SK-N-MC (cell line): ENCODE measurements around the gene PRKAR1B.
"Not testable (repeated sequence)": the region's sequence is repeated elsewhere in the genome, so short reads cannot be mapped to it uniquely, and the experiment has no call there.

Experiments used
- DNase-seq: peaks from one replicate; pipeline ENCODE4 v3.0.0-alpha.2; 2011; ENCODE audit warnings: low read depth, low spot score
- H3K27ac ChIP-seq: fragments of 200-600 bp; sonication (generic); 2 replicates; pipeline ENCODE4 v1.5.1; 2016; ENCODE audit warnings: mixed run types
- H3K36me3 ChIP-seq: fragments of 200-600 bp; sonication (generic); 2 replicates; pipeline ENCODE4 v1.6.1; 2017; ENCODE audit warnings: antibody characterized with exemption, low read length, mixed read lengths; ENCODE audit not compliant: insufficient read depth
- H3K4me3 ChIP-seq: fragments of 200-600 bp; sonication (generic); 2 replicates; pipeline ENCODE4 v1.5.1; 2016
- H3K9ac ChIP-seq: fragments of 200-600 bp; sonication (generic); 2 replicates; pipeline ENCODE4 v1.8.0; 2017; ENCODE audit warnings: mixed run types, mixed read lengths; ENCODE audit not compliant: insufficient read length
- H3K9me3 ChIP-seq: fragments of 200-600 bp; sonication (generic); 2 replicates; pipeline ENCODE4 v1.6.1; 2017; ENCODE audit warnings: low read depth, mild to moderate bottlenecking, antibody characterized with exemption, low read length, moderate library complexity, mixed read lengths
- EZH2 ChIP-seq: fragments of 200-600 bp; sonication (generic); IDR thresholded peaks from one replicate; pipeline ENCODE4 v1.6.1; 2017; ENCODE audit warnings: antibody characterized with exemption
- FOXP2 ChIP-seq: optimal IDR thresholded peaks from 2 replicates; pipeline ENCODE3; 2011; ENCODE audit warnings: mild to moderate bottlenecking, moderate library complexity; ENCODE audit not compliant: insufficient read depth; ENCODE audit errors: extremely low read length, control extremely low read depth
- POLR2AphosphoS5 ChIP-seq: IDR thresholded peaks from 2 replicates; pipeline ENCODE4 v1.6.1; 2012; ENCODE audit warnings: mild to moderate bottlenecking, low read depth, low read length, borderline replicate concordance

The PRKAR1B gene

DNA sequence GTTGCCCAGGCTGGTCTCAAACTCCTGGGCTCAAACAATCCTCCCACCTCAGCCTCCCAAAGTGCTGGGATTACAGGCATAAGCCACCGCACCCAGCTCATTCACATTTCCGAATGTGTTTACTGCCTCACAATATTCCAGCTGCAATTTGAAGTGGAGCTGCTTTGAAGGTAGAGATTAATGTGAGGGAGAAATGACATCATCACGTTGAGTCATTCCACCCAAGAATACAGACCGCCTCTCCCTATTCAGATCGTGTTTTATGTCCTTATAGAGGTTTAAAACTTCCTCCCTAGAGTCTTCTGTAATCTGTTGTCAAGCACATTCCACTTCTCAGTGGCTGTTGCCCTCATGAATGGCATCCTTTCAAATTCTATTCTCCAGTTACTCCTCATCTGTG lies 107.0 kb downstream of the PRKAR1B start:
- H3K4me3 ChIP-seq, result no peak overlapping the region
- no peak overlapping the region for H3K9ac ChIP-seq
- TF ChIP-seq FOXP2 (no peak), POLR2AphosphoS5 (no peak), EZH2 (no peak)
- no peaks in the 10 kb centered on the region for H3K36me3 ChIP-seq
- H3K27ac ChIP-seq, result no peak overlapping the region
- no peaks in the 10 kb centered on the region for H3K9me3 ChIP-seq
- DNase-seq, result no peak

DNA sequence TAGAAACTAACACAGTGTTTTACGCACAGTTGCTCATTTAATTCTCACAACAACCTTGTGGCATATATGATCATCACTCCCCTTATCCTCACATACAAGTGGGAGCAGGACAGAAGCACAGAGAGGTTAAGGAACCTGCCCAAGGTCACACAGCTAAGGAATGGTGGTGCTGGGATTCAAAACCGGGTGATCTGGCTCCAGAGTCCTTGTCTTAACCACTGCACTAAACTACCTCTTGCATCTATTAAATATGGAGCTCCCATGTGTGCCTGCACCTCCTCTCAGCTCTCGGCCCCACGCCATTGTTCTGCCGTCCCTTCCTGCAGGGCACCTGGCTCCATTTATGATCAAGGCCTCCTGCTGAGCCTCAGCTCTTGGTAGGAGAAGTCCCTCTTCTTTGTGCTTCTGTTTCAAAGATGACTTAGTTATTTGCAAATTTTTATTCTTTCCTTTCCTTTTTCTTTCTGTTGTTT lies 107.7 kb downstream of the PRKAR1B start:
- no peaks in the 10 kb centered on the region for H3K9me3 ChIP-seq

DNA sequence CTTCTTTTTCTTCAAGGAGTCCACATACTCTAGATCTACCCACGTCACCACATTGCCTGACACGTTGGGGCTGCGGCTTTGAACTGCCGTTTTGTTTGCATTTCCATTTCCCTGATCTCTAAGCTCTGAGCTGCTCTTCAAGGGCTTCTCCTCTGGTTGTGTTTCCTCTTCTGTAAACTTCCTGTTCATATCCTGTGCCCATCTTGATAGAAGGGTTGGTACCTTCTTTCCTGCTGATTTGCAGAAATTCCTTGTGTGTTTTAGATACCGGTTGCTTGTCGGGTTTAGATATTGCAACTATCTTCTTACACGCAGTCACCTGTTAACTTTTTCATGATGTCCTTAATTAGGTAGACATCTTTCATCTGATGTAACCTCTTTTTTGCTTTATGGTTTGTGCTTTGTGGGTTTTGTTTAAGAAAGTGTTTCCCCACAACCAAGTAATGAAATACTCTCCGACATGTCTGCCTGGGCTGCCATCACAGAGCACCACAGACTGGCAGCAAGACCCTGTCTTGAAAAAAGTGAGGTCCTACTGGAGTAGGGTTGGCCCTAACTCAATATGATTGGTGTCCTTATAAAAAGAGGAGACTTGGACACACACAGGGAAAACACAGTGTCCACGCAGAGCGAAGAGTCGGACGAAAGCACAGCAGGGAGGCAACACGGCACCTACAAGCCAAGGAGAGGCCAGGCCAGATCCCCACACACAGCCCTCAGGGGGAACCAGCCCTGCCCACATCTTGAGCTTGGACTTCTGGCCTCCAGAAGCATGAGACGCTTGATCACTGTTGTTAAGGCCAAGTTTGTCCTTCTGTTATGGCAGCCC lies 108.3 kb downstream of the PRKAR1B start:
- no peak overlapping the region for H3K4me3 ChIP-seq
- H3K27ac ChIP-seq, result no peak overlapping the region
- H3K36me3 ChIP-seq, result no peaks in the 10 kb centered on the region
- no peaks in the 10 kb centered on the region for H3K9me3 ChIP-seq
- no peak overlapping the region for H3K9ac ChIP-seq
- DNase-seq, result no peak
- TF ChIP-seq FOXP2 (no peak), EZH2 (no peak)

More for the DNA sequence above, 107.7 kb downstream of the PRKAR1B start:
- no peak for DNase-seq
- no peaks in the 10 kb centered on the region for H3K36me3 ChIP-seq
- no peak overlapping the region for H3K9ac ChIP-seq
- no peak overlapping the region for H3K27ac ChIP-seq
- no peak overlapping the region for H3K4me3 ChIP-seq
- TF ChIP-seq EZH2 (no peak), FOXP2 (no peak), POLR2AphosphoS5 (no peak)

DNA sequence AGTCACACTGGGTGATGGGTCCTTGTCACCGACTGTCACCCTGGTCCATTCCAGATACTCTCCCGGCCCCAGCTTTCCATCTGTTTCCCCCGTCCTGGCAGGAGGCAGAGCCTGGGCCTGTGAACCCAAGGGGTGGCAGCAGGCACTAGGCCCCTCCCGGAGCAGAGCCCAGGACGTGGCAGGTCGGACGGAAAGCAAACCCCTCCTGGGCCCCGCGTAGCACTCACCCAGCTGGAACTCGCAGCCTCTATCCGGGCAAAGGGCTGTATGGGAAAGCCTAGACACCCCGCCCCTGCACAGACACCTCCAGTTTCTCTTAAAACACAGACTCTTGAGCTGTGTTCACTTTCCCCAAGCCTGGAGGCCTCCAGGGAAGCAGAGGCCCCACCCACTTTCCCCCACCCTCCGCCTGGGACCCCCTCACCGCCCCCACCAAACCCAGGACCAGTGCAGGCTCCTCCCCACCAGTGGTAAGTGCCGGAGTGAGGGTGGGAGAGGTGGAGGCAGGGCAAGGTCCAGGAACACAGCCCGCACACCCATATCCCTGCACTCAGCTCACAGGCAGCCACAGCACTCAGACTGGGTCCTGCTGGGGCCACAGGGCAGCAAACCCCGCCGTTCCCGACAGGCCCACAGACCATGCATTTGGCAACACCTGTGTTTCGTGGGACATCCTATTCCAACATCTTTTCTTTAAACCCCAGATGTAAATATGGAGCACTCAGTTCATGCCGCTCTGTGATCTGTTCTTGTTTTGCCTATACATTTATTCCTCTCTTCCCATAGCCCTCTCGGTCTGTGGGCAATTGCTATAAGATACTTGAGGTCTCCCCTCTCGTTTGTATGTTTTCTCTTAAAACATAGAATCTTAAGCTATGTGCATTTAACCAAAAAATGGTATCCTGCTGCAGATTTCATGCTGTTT lies 109.2 kb downstream of the PRKAR1B start:
- Histone ChIP-seq H3K36me3 (no peaks in the 10 kb centered on the region), H3K4me3 (no peak overlapping the region), H3K9me3 (no peaks in the 10 kb centered on the region), H3K9ac (no peak overlapping the region), H3K27ac (no peak overlapping the region)
- no peak for DNase-seq
- TF ChIP-seq EZH2, result no peak
- TF ChIP-seq FOXP2, result no peak
- no peak for TF ChIP-seq POLR2AphosphoS5

DNA sequence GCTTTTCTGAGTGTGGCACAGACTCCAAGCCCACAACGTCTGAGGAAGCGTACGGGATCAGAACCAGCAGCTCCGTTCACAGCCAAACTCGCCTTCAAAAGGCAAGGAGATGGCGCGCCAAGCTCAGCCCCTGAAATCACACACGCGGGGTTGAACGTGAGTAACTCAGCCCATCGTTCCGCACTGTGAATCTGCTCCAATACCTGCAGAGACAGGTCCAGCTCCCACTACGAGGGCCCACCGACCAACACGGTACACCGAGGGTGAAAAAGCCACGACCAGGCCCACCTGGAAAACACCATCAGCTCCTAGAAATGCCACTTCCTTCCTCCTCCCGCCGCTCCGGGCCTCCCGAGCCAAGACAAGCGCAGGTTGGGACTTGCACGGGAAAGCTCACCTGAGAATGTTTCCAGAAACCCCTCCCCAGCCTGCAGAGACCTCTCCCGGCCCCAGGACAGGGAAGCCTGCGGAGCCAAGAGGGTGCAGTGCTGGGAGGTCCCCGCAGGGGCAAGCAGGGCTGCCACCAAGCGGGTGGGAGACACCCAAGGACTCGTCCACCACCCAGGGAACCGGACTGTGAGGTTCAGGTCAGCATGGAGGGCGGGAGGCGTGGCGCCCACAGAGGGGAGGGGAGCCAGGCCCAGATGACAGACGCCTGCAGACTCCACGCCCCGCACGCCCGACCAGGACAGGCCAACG lies 113.5 kb downstream of the PRKAR1B start:
- Histone ChIP-seq H3K9ac (no peak overlapping the region), H3K9me3 (no peaks in the 10 kb centered on the region), H3K4me3 (no peak overlapping the region), H3K27ac (no peak overlapping the region), H3K36me3 (no peaks in the 10 kb centered on the region)
- TF ChIP-seq EZH2 (no peak), POLR2AphosphoS5 (no peak), FOXP2 (no peak)
- DNase-seq, result no peak

DNA sequence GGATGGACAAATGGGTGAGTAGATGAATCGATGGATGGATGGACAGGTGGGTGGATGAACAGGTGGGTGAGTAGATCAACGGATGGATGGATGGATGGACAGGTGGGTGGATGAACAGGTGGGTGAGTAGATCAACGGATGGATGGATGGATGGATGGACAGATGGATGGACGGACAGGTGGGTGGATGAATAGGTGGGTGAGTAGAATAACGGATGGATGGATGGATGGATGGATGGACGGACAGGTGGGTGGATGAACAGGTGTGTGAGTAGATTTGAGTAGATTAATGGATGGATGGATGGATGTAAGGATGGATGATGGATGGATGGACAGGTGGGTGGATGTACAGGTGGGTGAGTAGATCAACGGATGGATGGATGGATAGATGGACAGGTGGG lies 115.2 kb downstream of the PRKAR1B start:
- not testable (repeated sequence) for H3K36me3 ChIP-seq, DNase-seq, H3K9ac ChIP-seq, H3K27ac ChIP-seq, H3K4me3 ChIP-seq, H3K9me3 ChIP-seq

DNA sequence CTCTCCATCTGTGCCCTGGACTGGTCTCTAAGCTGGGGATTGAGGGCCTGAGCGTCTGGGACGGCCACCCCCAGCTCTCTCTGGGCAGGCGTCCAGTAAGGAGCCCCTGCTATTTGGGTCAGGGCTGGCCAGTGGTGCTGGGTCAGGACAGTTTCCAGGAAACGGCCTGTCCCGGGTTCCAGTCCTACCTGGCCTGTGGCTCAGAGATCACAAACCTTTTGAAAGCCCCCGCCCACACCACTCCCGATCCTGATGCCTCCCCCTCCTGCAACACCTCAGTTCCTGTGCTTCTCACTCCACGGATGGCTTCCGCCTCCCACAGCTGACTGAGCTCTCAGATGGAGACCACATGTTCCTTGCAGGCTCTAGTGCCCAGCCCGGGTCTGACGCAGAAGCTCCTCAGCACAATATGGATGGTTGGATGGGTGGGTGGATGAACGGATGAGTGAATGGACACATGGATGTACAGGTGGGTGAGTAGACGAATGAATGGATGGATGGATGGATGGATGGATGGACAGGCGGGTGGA lies 115.7 kb downstream of the PRKAR1B start:
- Histone ChIP-seq H3K9ac (no peak overlapping the region), H3K9me3 (no peaks in the 10 kb centered on the region), H3K27ac (no peak overlapping the region), H3K4me3 (no peak overlapping the region), H3K36me3 (no peaks in the 10 kb centered on the region)
- DNase-seq, result no peak
- TF ChIP-seq POLR2AphosphoS5, result no peak
- TF ChIP-seq EZH2, result no peak
- TF ChIP-seq FOXP2, result no peak
